ENCODE measurements around the gene SMARCA2.

The SMARCA2 gene

GRCh38 chr9:2036844-2037243 is 21.7 kb downstream of the SMARCA2 start:
- no peaks in the 10 kb centered on the region for H3K4me1 ChIP-seq (ENCODE audit: control insufficient read depth, insufficient read depth, low read length, poor library complexity, severe bottlenecking)
- H3K36me3 ChIP-seq (ENCODE audit: control insufficient read depth, insufficient read depth, low read length), result peaks cover 69% of the 10 kb centered on the region
- H3K4me3 ChIP-seq (ENCODE audit: insufficient read depth, low read depth, low read length, poor library complexity, severe bottlenecking), result no peak overlapping the region
- no peak for DNase-seq
- H3K27me3 ChIP-seq (replicated peaks; ENCODE audit: control insufficient read depth, insufficient read depth, low read length, poor library complexity, severe bottlenecking), result no peaks in the 10 kb centered on the region
- no peaks in the 10 kb centered on the region for H3K9me3 ChIP-seq (ENCODE audit: control insufficient read depth, low read length)
- no peak overlapping the region for H3K27ac ChIP-seq (ENCODE audit: insufficient read depth, low read length, poor library complexity, severe bottlenecking)

- DNase-seq, result no peak
- no peak overlapping the region for H3K27ac ChIP-seq (ENCODE audit: insufficient read depth, low read length, poor library complexity, severe bottlenecking)
- no peaks in the 10 kb centered on the region for H3K27me3 ChIP-seq (replicated peaks; ENCODE audit: control insufficient read depth, insufficient read depth, low read length, poor library complexity, severe bottlenecking)
- no peaks in the 10 kb centered on the region for H3K4me1 ChIP-seq (ENCODE audit: control insufficient read depth, insufficient read depth, low read length, poor library complexity, severe bottlenecking)
- H3K4me3 ChIP-seq (ENCODE audit: insufficient read depth, low read depth, low read length, poor library complexity, severe bottlenecking), result no peak overlapping the region
- no peaks in the 10 kb centered on the region for H3K9me3 ChIP-seq (ENCODE audit: control insufficient read depth, low read length)
- H3K36me3 ChIP-seq (ENCODE audit: control insufficient read depth, insufficient read depth, low read length), result peaks cover 51% of the 10 kb centered on the region
These were observed 24.4 kb downstream of the SMARCA2 start for GRCh38 chr9:2039294-2040180.

GRCh38 chr9:2040828-2041227 is 25.7 kb downstream of the SMARCA2 start:
- no peaks in the 10 kb centered on the region for H3K27me3 ChIP-seq (replicated peaks; ENCODE audit: control insufficient read depth, insufficient read depth, low read length, poor library complexity, severe bottlenecking)
- H3K4me1 ChIP-seq (ENCODE audit: control insufficient read depth, insufficient read depth, low read length, poor library complexity, severe bottlenecking), result no peaks in the 10 kb centered on the region
- no peak for DNase-seq
- no peaks in the 10 kb centered on the region for H3K9me3 ChIP-seq (ENCODE audit: control insufficient read depth, low read length)
- H3K27ac ChIP-seq (ENCODE audit: insufficient read depth, low read length, poor library complexity, severe bottlenecking), result no peak overlapping the region
- H3K36me3 ChIP-seq (ENCODE audit: control insufficient read depth, insufficient read depth, low read length), result peaks cover 49% of the 10 kb centered on the region
- no peak overlapping the region for H3K4me3 ChIP-seq (ENCODE audit: insufficient read depth, low read depth, low read length, poor library complexity, severe bottlenecking)

GRCh38 chr9:2041736-2042135 is 26.6 kb downstream of the SMARCA2 start:
- no peak overlapping the region for H3K4me3 ChIP-seq (ENCODE audit: insufficient read depth, low read depth, low read length, poor library complexity, severe bottlenecking)
- no peaks in the 10 kb centered on the region for H3K4me1 ChIP-seq (ENCODE audit: control insufficient read depth, insufficient read depth, low read length, poor library complexity, severe bottlenecking)
- no peaks in the 10 kb centered on the region for H3K27me3 ChIP-seq (replicated peaks; ENCODE audit: control insufficient read depth, insufficient read depth, low read length, poor library complexity, severe bottlenecking)
- H3K9me3 ChIP-seq (ENCODE audit: control insufficient read depth, low read length), result no peaks in the 10 kb centered on the region
- H3K27ac ChIP-seq (ENCODE audit: insufficient read depth, low read length, poor library complexity, severe bottlenecking), result no peak overlapping the region
- DNase-seq, result no peak
- H3K36me3 ChIP-seq (ENCODE audit: control insufficient read depth, insufficient read depth, low read length), result peaks cover 58% of the 10 kb centered on the region

GRCh38 chr9:2043243-2043642 is 28.1 kb downstream of the SMARCA2 start:
- Histone ChIP-seq H3K27me3 (replicated peaks; ENCODE audit: control insufficient read depth, insufficient read depth, low read length, poor library complexity, severe bottlenecking) (no peaks in the 10 kb centered on the region), H3K9me3 (ENCODE audit: control insufficient read depth, low read length) (no peaks in the 10 kb centered on the region), H3K4me1 (ENCODE audit: control insufficient read depth, insufficient read depth, low read length, poor library complexity, severe bottlenecking) (no peaks in the 10 kb centered on the region), H3K4me3 (ENCODE audit: insufficient read depth, low read depth, low read length, poor library complexity, severe bottlenecking) (no peak overlapping the region), H3K27ac (ENCODE audit: insufficient read depth, low read length, poor library complexity, severe bottlenecking) (no peak overlapping the region), H3K36me3 (ENCODE audit: control insufficient read depth, insufficient read depth, low read length) (peaks cover 51% of the 10 kb centered on the region)
- DNase-seq, result no peak

GRCh38 chr9:2043881-2044462 is 28.8 kb downstream of the SMARCA2 start:
- no peaks in the 10 kb centered on the region for H3K4me1 ChIP-seq (ENCODE audit: control insufficient read depth, insufficient read depth, low read length, poor library complexity, severe bottlenecking)
- H3K36me3 ChIP-seq (ENCODE audit: control insufficient read depth, insufficient read depth, low read length), result peaks cover 44% of the 10 kb centered on the region
- no peak overlapping the region for H3K4me3 ChIP-seq (ENCODE audit: insufficient read depth, low read depth, low read length, poor library complexity, severe bottlenecking)
- H3K9me3 ChIP-seq (ENCODE audit: control insufficient read depth, low read length), result no peaks in the 10 kb centered on the region
- DNase-seq, result no peak
- H3K27ac ChIP-seq (ENCODE audit: insufficient read depth, low read length, poor library complexity, severe bottlenecking), result no peak overlapping the region
- H3K27me3 ChIP-seq (replicated peaks; ENCODE audit: control insufficient read depth, insufficient read depth, low read length, poor library complexity, severe bottlenecking), result no peaks in the 10 kb centered on the region

- Histone ChIP-seq H3K9me3 (ENCODE audit: control insufficient read depth, low read length) (no peaks in the 10 kb centered on the region), H3K27ac (ENCODE audit: insufficient read depth, low read length, poor library complexity, severe bottlenecking) (no peak overlapping the region), H3K4me1 (ENCODE audit: control insufficient read depth, insufficient read depth, low read length, poor library complexity, severe bottlenecking) (no peaks in the 10 kb centered on the region), H3K27me3 (replicated peaks; ENCODE audit: control insufficient read depth, insufficient read depth, low read length, poor library complexity, severe bottlenecking) (no peaks in the 10 kb centered on the region), H3K4me3 (ENCODE audit: insufficient read depth, low read depth, low read length, poor library complexity, severe bottlenecking) (no peak overlapping the region), H3K36me3 (ENCODE audit: control insufficient read depth, insufficient read depth, low read length) (peaks cover 24% of the 10 kb centered on the region)
- no peak for DNase-seq
These were observed 32.1 kb downstream of the SMARCA2 start for GRCh38 chr9:2047144-2047671.

GRCh38 chr9:2047916-2048315 is 32.8 kb downstream of the SMARCA2 start:
- DNase-seq, result no peak
- Histone ChIP-seq H3K36me3 (ENCODE audit: control insufficient read depth, insufficient read depth, low read length) (peaks cover 24% of the 10 kb centered on the region), H3K27ac (ENCODE audit: insufficient read depth, low read length, poor library complexity, severe bottlenecking) (no peak overlapping the region), H3K27me3 (replicated peaks; ENCODE audit: control insufficient read depth, insufficient read depth, low read length, poor library complexity, severe bottlenecking) (no peaks in the 10 kb centered on the region), H3K9me3 (ENCODE audit: control insufficient read depth, low read length) (no peaks in the 10 kb centered on the region), H3K4me3 (ENCODE audit: insufficient read depth, low read depth, low read length, poor library complexity, severe bottlenecking) (no peak overlapping the region), H3K4me1 (ENCODE audit: control insufficient read depth, insufficient read depth, low read length, poor library complexity, severe bottlenecking) (no peaks in the 10 kb centered on the region)

GRCh38 chr9:2050236-2050635 is 35.1 kb downstream of the SMARCA2 start:
- no peak for DNase-seq
- Histone ChIP-seq H3K27me3 (replicated peaks; ENCODE audit: control insufficient read depth, insufficient read depth, low read length, poor library complexity, severe bottlenecking) (no peaks in the 10 kb centered on the region), H3K4me1 (ENCODE audit: control insufficient read depth, insufficient read depth, low read length, poor library complexity, severe bottlenecking) (peaks cover 20% of the 10 kb centered on the region), H3K9me3 (ENCODE audit: control insufficient read depth, low read length) (no peaks in the 10 kb centered on the region), H3K36me3 (ENCODE audit: control insufficient read depth, insufficient read depth, low read length) (peaks cover 21% of the 10 kb centered on the region), H3K4me3 (ENCODE audit: insufficient read depth, low read depth, low read length, poor library complexity, severe bottlenecking) (no peak overlapping the region), H3K27ac (ENCODE audit: insufficient read depth, low read length, poor library complexity, severe bottlenecking) (no peak overlapping the region)

Measured in effector memory CD4-positive, alpha-beta T cell (primary cell).